ENCODE data around the gene IMPA2. TPM values are rescaled to one million over a fixed set of nuclear protein-coding genes. Genes with fewer than 3 reads are reported as not detected.

Gene IMPA2
- total and polyA plus RNA-seq, 2 of the 13 experiments (the other 11 are each of a cell fraction or from before 2014, with no cell fraction given), result 37.8 to 71.8 TPM

DNA sequence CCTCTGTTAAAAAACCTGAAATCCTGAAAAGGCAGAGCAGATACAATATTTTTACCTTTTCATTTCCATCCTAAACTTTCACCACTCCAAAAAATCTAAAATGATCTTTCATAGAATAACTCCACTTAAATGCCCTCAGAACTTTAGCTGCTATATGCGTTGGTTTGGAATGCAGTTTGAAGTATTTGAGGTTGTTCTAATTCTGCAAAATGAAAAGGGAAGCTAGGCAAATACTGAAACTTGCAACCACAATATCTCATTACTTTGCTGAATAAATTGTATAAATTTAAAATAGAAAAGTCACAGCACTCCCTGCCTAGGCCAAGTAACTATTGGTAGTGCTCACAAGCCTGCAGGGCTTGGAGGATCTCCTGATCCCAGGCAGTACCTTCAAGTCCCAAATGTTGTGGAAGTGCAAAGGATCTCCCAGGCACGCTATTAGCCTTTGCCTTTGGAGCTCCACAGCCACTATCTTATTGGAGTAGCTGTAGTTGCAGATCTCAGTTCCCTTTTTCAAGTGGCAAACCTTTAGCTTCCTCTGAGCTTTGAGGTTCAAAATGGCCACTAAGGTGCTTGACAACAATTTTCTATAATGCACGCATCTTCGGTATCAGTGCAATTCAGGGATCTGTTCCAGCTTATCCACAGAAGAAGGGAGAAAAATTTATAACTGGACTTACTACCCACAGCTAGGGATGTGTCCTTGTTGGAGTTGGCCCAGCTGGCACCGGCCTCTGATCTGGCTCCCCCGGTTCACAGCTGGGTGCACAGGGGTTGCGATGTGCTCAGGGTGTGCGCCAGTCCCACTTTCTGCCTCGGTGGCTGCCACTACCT, 68.9 kb downstream of the IMPA2 start (continued):
- TF ChIP-seq ZNF136 (CRISPR knock-in tag; IDR thresholded peaks at IDR 0.05; ENCODE audit: low read depth), result no peak

DNA sequence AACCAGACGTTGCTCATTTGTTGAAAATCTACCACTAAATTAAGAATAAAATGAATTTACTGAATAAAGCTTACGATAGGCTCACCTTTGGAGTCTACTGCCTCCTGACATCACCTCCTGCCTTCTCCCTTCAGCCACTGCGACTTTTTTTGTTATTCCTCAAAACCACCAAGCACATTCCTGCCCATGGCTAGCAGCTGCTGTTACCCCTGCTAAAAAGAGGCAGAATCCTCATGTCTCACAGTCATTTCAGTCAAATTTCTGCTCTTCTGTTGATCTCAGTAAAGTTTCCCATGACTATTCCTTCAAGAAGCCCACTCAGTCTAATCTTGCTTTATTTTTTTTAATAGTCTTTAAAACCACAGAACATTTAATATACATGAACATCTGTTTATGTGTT, 71.6 kb downstream of the IMPA2 start:
- Histone ChIP-seq H2AFZ (ENCODE audit: low read length) (no peak overlapping the region), H3K79me2 (ENCODE audit: insufficient read depth, low read length) (no peaks in the 10 kb centered on the region), H3K27ac (ENCODE audit: extremely low read length, insufficient read depth, low read length) (no peak overlapping the region), H3K4me2 (ENCODE audit: low read depth, low read length) (no peak overlapping the region), H3K4me1 (ENCODE audit: insufficient read depth, low read length) (no peaks in the 10 kb centered on the region), H3K9ac (ENCODE audit: insufficient read depth, low read depth, low read length) (no peak overlapping the region), H3K9me3 (ENCODE audit: low read length) (no peaks in the 10 kb centered on the region), H4K20me1 (ENCODE audit: insufficient read depth, low read length) (no peaks in the 10 kb centered on the region), H3K27me3 (ENCODE audit: control insufficient read depth in 1 of 2, insufficient read depth in 2 of 2, low read length in 2 of 2) (peaks cover 2 to 19% of the 10 kb centered on the region in 2 experiments; a peak in 3 of 5 replicates), H3K36me3 (replicated peaks in 1 of 2; ENCODE audit: control insufficient read depth in 1 of 2, insufficient read depth in 2 of 2, low read length in 2 of 2) (no peaks in the 10 kb centered on the region), H3K4me3 (replicated peaks in 1 of 3; ENCODE audit: insufficient read depth in 1 of 3, low read depth in 2 of 3, low read length in 3 of 3) (no peak overlapping the region)
- ChIA-PET CTCF (ENCODE audit: low intra/inter-chr PET ratio, low total read pairs) (no interaction called here), POLR2A (no interaction called here)
- ATAC-seq (no peak), FAIRE-seq (no peak), DNase-seq (ENCODE audit: low spot score) (no peak)
- WGBS (ENCODE audit: low lambda C conversion rate), result 25% methylated on average over 3 of the region's 3 CpGs
- intact Hi-C loops (cut with micrococcal nuclease; ENCODE audit: unreplicated experiment), result no loop called here
- BruUV-seq (replicated peaks), result no TSS peak
- in situ Hi-C loops (cut with HindIII; ENCODE audit: extremely low pct_ligation_motif_present, low pct_unique_long_range_greater_than_20kb), result no loop called here
- TF ChIP-seq, protein P1, sequence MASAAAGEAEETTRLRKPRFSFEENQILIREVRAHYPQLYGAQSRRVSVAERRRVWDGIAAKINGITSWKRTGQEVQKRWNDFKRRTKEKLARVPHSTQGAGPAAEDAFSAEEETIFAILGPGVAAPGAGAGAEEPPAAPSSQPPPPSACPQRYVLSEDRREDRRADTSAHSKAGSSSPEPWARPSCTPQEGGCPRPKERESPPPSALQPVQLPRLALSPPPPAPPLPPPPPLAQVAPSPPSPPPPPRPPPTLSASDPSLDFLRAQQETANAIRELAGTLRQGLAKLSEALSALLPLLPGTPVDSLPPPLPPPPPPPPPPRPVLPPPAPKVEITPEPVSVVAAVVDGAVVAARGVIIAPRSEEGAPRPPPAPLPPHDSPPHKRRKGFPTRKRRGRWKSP (CRISPR knock-in tag; IDR thresholded peaks at IDR 0.05), result no peak
- no peak for TF ChIP-seq BRCA1 (CRISPR knock-in tag; IDR thresholded peaks at IDR 0.05)
- TF ChIP-seq, protein P2, sequence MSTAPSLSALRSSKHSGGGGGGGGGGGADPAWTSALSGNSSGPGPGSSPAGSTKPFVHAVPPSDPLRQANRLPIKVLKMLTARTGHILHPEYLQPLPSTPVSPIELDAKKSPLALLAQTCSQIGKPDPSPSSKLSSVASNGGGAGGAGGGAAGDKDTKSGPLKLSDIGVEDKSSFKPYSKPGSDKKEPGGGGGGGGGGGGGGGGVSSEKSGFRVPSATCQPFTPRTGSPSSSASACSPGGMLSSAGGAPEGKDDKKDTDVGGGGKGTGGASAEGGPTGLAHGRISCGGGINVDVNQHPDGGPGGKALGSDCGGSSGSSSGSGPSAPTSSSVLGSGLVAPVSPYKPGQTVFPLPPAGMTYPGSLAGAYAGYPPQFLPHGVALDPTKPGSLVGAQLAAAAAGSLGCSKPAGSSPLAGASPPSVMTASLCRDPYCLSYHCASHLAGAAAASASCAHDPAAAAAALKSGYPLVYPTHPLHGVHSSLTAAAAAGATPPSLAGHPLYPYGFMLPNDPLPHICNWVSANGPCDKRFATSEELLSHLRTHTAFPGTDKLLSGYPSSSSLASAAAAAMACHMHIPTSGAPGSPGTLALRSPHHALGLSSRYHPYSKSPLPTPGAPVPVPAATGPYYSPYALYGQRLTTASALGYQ (CRISPR knock-in tag; IDR thresholded peaks at IDR 0.05), result no peak
- TF ChIP-seq, protein P3, sequence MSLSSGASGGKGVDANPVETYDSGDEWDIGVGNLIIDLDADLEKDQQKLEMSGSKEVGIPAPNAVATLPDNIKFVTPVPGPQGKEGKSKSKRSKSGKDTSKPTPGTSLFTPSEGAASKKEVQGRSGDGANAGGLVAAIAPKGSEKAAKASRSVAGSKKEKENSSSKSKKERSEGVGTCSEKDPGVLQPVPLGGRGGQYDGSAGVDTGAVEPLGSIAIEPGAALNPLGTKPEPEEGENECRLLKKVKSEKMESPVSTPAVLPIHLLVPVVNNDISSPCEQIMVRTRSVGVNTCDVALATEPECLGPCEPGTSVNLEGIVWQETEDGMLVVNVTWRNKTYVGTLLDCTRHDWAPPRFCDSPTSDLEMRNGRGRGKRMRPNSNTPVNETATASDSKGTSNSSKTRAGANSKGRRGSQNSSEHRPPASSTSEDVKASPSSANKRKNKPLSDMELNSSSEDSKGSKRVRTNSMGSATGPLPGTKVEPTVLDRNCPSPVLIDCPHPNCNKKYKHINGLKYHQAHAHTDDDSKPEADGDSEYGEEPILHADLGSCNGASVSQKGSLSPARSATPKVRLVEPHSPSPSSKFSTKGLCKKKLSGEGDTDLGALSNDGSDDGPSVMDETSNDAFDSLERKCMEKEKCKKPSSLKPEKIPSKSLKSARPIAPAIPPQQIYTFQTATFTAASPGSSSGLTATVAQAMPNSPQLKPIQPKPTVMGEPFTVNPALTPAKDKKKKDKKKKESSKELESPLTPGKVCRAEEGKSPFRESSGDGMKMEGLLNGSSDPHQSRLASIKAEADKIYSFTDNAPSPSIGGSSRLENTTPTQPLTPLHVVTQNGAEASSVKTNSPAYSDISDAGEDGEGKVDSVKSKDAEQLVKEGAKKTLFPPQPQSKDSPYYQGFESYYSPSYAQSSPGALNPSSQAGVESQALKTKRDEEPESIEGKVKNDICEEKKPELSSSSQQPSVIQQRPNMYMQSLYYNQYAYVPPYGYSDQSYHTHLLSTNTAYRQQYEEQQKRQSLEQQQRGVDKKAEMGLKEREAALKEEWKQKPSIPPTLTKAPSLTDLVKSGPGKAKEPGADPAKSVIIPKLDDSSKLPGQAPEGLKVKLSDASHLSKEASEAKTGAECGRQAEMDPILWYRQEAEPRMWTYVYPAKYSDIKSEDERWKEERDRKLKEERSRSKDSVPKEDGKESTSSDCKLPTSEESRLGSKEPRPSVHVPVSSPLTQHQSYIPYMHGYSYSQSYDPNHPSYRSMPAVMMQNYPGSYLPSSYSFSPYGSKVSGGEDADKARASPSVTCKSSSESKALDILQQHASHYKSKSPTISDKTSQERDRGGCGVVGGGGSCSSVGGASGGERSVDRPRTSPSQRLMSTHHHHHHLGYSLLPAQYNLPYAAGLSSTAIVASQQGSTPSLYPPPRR (CRISPR knock-in tag; IDR thresholded peaks at IDR 0.05; ENCODE audit: borderline replicate concordance), result no peak
- TF ChIP-seq, protein P4, sequence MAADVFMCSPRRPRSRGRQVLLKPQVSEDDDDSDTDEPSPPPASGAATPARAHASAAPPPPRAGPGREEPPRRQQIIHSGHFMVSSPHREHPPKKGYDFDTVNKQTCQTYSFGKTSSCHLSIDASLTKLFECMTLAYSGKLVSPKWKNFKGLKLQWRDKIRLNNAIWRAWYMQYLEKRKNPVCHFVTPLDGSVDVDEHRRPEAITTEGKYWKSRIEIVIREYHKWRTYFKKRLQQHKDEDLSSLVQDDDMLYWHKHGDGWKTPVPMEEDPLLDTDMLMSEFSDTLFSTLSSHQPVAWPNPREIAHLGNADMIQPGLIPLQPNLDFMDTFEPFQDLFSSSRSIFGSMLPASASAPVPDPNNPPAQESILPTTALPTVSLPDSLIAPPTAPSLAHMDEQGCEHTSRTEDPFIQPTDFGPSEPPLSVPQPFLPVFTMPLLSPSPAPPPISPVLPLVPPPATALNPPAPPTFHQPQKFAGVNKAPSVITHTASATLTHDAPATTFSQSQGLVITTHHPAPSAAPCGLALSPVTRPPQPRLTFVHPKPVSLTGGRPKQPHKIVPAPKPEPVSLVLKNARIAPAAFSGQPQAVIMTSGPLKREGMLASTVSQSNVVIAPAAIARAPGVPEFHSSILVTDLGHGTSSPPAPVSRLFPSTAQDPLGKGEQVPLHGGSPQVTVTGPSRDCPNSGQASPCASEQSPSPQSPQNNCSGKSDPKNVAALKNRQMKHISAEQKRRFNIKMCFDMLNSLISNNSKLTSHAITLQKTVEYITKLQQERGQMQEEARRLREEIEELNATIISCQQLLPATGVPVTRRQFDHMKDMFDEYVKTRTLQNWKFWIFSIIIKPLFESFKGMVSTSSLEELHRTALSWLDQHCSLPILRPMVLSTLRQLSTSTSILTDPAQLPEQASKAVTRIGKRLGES (CRISPR knock-in tag; IDR thresholded peaks at IDR 0.05; ENCODE audit: borderline replicate concordance), result no peak
- TF ChIP-seq PLRG1 (conservative IDR thresholded peaks at IDR 0.05), result no peak
- TF ChIP-seq MZF1 (CRISPR knock-in tag; IDR thresholded peaks at IDR 0.05; ENCODE audit: borderline replicate concordance), result no peak

All from HepG2 (cell line).